ENCODE data around the gene SCD.

SCD gene

DNA sequence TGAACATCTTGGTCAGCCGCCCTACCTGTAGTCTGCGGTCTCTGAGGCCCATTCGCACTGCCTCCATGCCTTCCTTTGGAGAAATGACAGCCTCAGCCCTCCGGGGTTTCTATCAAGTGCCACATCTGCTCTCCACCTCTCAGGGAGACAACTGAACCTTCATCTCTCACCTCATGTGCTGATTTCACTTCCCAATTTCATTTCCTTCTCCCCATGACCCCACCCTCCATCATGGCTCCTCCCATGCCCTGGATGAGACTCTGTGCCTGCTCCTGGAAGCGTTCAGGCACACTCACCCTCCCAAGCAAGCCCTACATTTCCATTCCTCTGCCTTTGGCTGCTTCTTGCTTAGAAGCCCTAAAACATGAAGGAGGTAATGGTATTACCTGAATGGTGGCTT lies 7.8 kb upstream of the SCD start:
- no peak overlapping the region for H3K4me3 ChIP-seq (ENCODE audit: low read depth, low read length)
- peaks cover 6% of the 10 kb centered on the region; the same call in 1 of the 2 replicates for H3K27me3 ChIP-seq (ENCODE audit: control insufficient read depth, insufficient read depth, low read length)
- no peaks in the 10 kb centered on the region for H3K9me3 ChIP-seq (ENCODE audit: control insufficient read depth, insufficient read depth, low read depth, low read length)
- no peak overlapping the region for H3K9ac ChIP-seq (ENCODE audit: low read length)
- peaks cover 18% of the 10 kb centered on the region; the same call in 1 of the 2 replicates for H3K4me1 ChIP-seq (ENCODE audit: control insufficient read depth, insufficient read depth, low read length)
- no peak overlapping the region for H3K27ac ChIP-seq (ENCODE audit: low read depth, low read length)
- H3K36me3 ChIP-seq (ENCODE audit: control insufficient read depth, insufficient read depth, low read length): no peaks in the 10 kb centered on the region

GRCh38 chr10:100340948-100341847 lies 5.8 kb upstream of the SCD start:
- Histone ChIP-seq H3K4me1 (ENCODE audit: control insufficient read depth, insufficient read depth, low read length) (peaks cover 26% of the 10 kb centered on the region), H3K36me3 (ENCODE audit: control insufficient read depth, insufficient read depth, low read length) (no peaks in the 10 kb centered on the region), H3K27me3 (ENCODE audit: control insufficient read depth, insufficient read depth, low read length) (no peaks in the 10 kb centered on the region), H3K27ac (ENCODE audit: low read depth, low read length) (no peak overlapping the region), H3K9ac (ENCODE audit: low read length) (no peak overlapping the region), H3K9me3 (ENCODE audit: control insufficient read depth, insufficient read depth, low read depth, low read length) (no peaks in the 10 kb centered on the region), H3K4me3 (ENCODE audit: low read depth, low read length) (no peak overlapping the region)

GRCh38 chr10:100341953-100342626 lies 4.9 kb upstream of the SCD start:
- H3K27me3 ChIP-seq (ENCODE audit: control insufficient read depth, insufficient read depth, low read length): no peaks in the 10 kb centered on the region
- no peaks in the 10 kb centered on the region for H3K36me3 ChIP-seq (ENCODE audit: control insufficient read depth, insufficient read depth, low read length)
- H3K27ac ChIP-seq (ENCODE audit: low read depth, low read length): no peak overlapping the region
- no peak overlapping the region for H3K4me3 ChIP-seq (ENCODE audit: low read depth, low read length)
- no peak overlapping the region for H3K9ac ChIP-seq (ENCODE audit: low read length)
- H3K9me3 ChIP-seq (ENCODE audit: control insufficient read depth, insufficient read depth, low read depth, low read length): no peaks in the 10 kb centered on the region
- peaks cover 26% of the 10 kb centered on the region for H3K4me1 ChIP-seq (ENCODE audit: control insufficient read depth, insufficient read depth, low read length)

DNA sequence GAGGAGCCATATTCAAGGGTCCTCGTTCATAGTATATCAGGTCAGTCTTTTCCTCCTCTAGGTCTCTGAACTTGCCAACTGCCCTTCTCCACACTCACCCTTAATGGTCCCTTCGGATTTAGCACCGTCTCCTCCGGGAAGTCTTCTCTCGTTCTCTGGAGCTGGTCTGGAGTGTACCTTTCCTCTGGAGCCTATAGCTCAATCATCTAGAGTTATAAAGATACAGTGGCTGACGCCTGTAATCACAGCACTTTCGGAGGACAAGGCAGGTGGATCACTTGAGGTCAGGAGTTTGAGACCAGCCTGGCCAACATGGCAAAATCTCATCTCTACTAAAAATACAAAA lies 4.4 kb upstream of the SCD start:
- H3K9ac ChIP-seq (ENCODE audit: low read length): no peak overlapping the region
- H3K4me3 ChIP-seq (ENCODE audit: low read depth, low read length): no peak overlapping the region
- no peaks in the 10 kb centered on the region for H3K9me3 ChIP-seq (ENCODE audit: control insufficient read depth, insufficient read depth, low read depth, low read length)
- H3K4me1 ChIP-seq (ENCODE audit: control insufficient read depth, insufficient read depth, low read length): peaks cover 26% of the 10 kb centered on the region
- H3K27me3 ChIP-seq (ENCODE audit: control insufficient read depth, insufficient read depth, low read length): no peaks in the 10 kb centered on the region
- H3K36me3 ChIP-seq (ENCODE audit: control insufficient read depth, insufficient read depth, low read length): peaks cover 4% of the 10 kb centered on the region; the same call in 1 of the 2 replicates
- no peak overlapping the region for H3K27ac ChIP-seq (ENCODE audit: low read depth, low read length)

DNA sequence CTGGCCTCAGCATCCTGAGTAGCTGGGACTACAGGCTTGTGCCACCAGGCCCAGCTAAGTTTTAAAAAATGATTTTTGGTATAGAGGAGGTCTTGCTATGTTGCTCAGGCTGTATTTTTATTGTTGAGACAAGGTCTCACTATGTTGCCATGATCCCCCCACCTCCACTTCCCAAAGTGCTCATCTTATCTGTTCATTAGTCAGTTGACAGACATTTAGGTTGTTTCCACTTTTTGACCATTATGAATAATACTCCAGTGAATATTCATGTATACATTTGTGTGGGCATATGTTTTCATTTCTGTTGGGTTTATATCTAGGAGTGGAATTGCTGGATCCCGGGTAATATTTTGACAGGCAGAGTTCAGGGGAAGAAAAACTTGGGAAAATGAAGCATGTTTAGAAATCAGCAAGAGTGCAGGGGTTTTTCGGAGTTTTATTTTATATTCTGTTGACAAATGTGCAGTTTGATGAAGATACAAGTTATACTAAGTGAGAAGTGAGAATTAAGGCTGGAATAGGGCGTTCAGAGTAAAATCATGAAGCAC lies 2.7 kb upstream of the SCD start:
- peaks cover 33% of the 10 kb centered on the region for H3K4me1 ChIP-seq (ENCODE audit: control insufficient read depth, insufficient read depth, low read length)
- H3K36me3 ChIP-seq (ENCODE audit: control insufficient read depth, insufficient read depth, low read length): peaks cover 20% of the 10 kb centered on the region
- no peaks in the 10 kb centered on the region for H3K9me3 ChIP-seq (ENCODE audit: control insufficient read depth, insufficient read depth, low read depth, low read length)
- H3K9ac ChIP-seq (ENCODE audit: low read length): no peak overlapping the region
- H3K27me3 ChIP-seq (ENCODE audit: control insufficient read depth, insufficient read depth, low read length): no peaks in the 10 kb centered on the region
- H3K4me3 ChIP-seq (ENCODE audit: low read depth, low read length): no peak overlapping the region
- no peak overlapping the region for H3K27ac ChIP-seq (ENCODE audit: low read depth, low read length)

DNA sequence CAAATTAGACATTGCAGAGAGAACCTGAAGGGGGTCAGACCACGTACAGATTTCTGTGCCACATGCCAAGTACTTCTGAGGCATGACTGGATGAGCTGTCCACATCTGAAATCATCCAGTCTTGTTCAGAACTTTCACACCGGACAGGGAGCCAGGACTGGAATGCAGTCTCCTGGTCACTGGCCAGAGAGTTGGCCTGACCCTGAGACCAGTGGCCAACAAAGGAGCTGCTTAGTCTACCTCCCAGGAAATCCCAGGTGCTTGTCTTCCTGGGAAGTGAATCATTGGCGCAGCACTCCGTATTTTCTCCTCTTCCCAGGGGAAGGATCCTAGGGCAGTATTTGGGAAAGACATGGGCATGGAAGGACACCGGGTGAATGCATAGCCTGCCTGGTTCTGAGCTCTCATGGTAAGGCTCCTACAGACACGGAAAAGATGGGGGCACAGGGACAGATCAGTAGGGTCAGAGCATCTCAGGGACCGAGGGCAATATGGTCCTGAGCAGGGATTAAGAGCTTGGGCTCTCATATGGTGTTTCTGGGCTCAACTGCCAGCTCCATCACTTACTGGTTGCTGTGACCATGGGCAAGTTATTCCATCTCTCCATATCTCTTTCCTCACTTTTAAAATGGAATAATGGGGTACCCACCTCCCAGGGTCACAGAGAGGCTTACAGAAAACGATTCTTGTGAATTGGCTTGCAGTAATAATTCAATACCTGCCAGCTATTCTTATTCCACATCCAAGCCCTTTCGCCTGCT lies 1.3 kb upstream of the SCD start:
- Histone ChIP-seq H3K4me1 (ENCODE audit: control insufficient read depth, insufficient read depth, low read length) (peaks cover 40% of the 10 kb centered on the region), H3K9me3 (ENCODE audit: control insufficient read depth, insufficient read depth, low read depth, low read length) (no peaks in the 10 kb centered on the region), H3K36me3 (ENCODE audit: control insufficient read depth, insufficient read depth, low read length) (peaks cover 35% of the 10 kb centered on the region), H3K27me3 (ENCODE audit: control insufficient read depth, insufficient read depth, low read length) (no peaks in the 10 kb centered on the region), H3K27ac (ENCODE audit: low read depth, low read length) (peak overlapping the region; percentile 52; the same call in 1 of the 2 replicates), H3K9ac (ENCODE audit: low read length) (peak overlapping the region; percentile 54), H3K4me3 (ENCODE audit: low read depth, low read length) (peak overlapping the region; percentile 90)

DNA sequence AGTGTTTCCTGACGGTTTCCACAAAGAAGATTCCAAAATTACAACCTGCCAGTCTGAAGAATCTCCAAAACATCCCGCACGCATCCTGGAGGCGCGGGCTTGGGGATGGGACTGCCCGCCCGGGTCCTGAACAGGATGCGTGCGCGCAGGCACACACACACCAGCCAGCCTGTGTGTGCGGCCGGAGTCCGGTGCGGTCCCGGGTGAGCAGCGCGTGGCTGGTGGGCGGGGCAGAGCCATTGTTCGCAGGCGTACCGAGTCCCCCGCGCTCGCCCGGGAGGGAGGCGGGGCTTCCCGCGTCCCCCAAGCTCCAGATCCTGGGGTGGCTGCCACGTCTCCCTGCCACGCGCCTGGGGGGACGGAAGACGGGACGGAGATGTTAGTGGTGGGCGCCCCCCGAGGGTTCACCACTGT lies 675 bp upstream of the SCD start:
- peak overlapping the region; percentile 90 for H3K4me3 ChIP-seq (ENCODE audit: low read depth, low read length)
- H3K36me3 ChIP-seq (ENCODE audit: control insufficient read depth, insufficient read depth, low read length): peaks cover 41% of the 10 kb centered on the region
- H3K9ac ChIP-seq (ENCODE audit: low read length): peak overlapping the region; percentile 54
- peak overlapping the region; percentile 52 for H3K27ac ChIP-seq (ENCODE audit: low read depth, low read length)
- no peaks in the 10 kb centered on the region for H3K27me3 ChIP-seq (ENCODE audit: control insufficient read depth, insufficient read depth, low read length)
- H3K4me1 ChIP-seq (ENCODE audit: control insufficient read depth, insufficient read depth, low read length): peaks cover 39% of the 10 kb centered on the region
- no peaks in the 10 kb centered on the region for H3K9me3 ChIP-seq (ENCODE audit: control insufficient read depth, insufficient read depth, low read depth, low read length)

- H3K27me3 ChIP-seq (ENCODE audit: control insufficient read depth, insufficient read depth, low read length): no peaks in the 10 kb centered on the region
- H3K9ac ChIP-seq (ENCODE audit: low read length): peak overlapping the region; percentile 94
- H3K9me3 ChIP-seq (ENCODE audit: control insufficient read depth, insufficient read depth, low read depth, low read length): no peaks in the 10 kb centered on the region
- peak overlapping the region; percentile 91; the same call in 1 of the 2 replicates for H3K27ac ChIP-seq (ENCODE audit: low read depth, low read length)
- H3K4me1 ChIP-seq (ENCODE audit: control insufficient read depth, insufficient read depth, low read length): peaks cover 34% of the 10 kb centered on the region
- peaks cover 54% of the 10 kb centered on the region for H3K36me3 ChIP-seq (ENCODE audit: control insufficient read depth, insufficient read depth, low read length)
- peak overlapping the region; percentile 90 for H3K4me3 ChIP-seq (ENCODE audit: low read depth, low read length)
These were observed 649 bp downstream of the SCD start for GRCh38 chr10:100347568-100348195.

- Histone ChIP-seq H3K27me3 (ENCODE audit: control insufficient read depth, insufficient read depth, low read length) (no peaks in the 10 kb centered on the region), H3K36me3 (ENCODE audit: control insufficient read depth, insufficient read depth, low read length) (peaks cover 61% of the 10 kb centered on the region), H3K27ac (ENCODE audit: low read depth, low read length) (peak overlapping the region; percentile 91; the same call in 1 of the 2 replicates), H3K4me1 (ENCODE audit: control insufficient read depth, insufficient read depth, low read length) (peaks cover 34% of the 10 kb centered on the region), H3K9ac (ENCODE audit: low read length) (peak overlapping the region; percentile 94), H3K4me3 (ENCODE audit: low read depth, low read length) (peak overlapping the region; percentile 90), H3K9me3 (ENCODE audit: control insufficient read depth, insufficient read depth, low read depth, low read length) (no peaks in the 10 kb centered on the region)
These were observed 1.4 kb downstream of the SCD start for GRCh38 chr10:100348389-100348927.

DNA sequence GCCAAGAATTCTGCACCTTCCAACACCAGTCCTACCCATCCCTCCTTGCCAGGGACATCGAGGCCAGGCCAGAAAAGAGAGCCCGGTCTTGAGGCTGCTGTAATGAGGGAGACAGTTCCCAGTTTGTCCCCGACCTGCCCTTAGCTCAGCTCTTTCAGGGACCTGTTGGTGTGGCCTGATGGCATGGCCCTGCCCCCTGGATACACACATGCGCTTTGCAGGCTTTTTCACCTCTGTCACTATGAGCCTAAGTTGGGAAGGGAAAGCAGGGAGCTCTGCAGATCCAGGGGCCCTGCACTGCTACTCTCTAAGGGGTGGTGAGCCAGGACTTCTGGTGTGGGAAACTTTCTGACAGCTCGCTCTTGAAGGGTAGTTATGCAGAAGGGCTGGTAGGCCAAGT lies 2.1 kb downstream of the SCD start:
- peaks cover 67% of the 10 kb centered on the region for H3K36me3 ChIP-seq (ENCODE audit: control insufficient read depth, insufficient read depth, low read length)
- H3K9ac ChIP-seq (ENCODE audit: low read length): peak overlapping the region; percentile 94
- no peak overlapping the region for H3K27ac ChIP-seq (ENCODE audit: low read depth, low read length)

More for the DNA sequence above, 2.1 kb downstream of the SCD start:
- Histone ChIP-seq H3K4me1 (ENCODE audit: control insufficient read depth, insufficient read depth, low read length) (peaks cover 34% of the 10 kb centered on the region), H3K9me3 (ENCODE audit: control insufficient read depth, insufficient read depth, low read depth, low read length) (no peaks in the 10 kb centered on the region), H3K4me3 (ENCODE audit: low read depth, low read length) (peak overlapping the region; percentile 90), H3K27me3 (ENCODE audit: control insufficient read depth, insufficient read depth, low read length) (no peaks in the 10 kb centered on the region)
